HG03565 (cell line): Measurements from ENCODE around the gene PCSK5.

Source experiments
- ATAC-seq: cut with Tn5 transposase; IDR thresholded peaks from one replicate; pipeline ENCODE4 v1.9.1; 2021; ENCODE audit warnings: mild to moderate bottlenecking, moderate library complexity; ENCODE audit not compliant: unreplicated experiment

The PCSK5 gene

DNA sequence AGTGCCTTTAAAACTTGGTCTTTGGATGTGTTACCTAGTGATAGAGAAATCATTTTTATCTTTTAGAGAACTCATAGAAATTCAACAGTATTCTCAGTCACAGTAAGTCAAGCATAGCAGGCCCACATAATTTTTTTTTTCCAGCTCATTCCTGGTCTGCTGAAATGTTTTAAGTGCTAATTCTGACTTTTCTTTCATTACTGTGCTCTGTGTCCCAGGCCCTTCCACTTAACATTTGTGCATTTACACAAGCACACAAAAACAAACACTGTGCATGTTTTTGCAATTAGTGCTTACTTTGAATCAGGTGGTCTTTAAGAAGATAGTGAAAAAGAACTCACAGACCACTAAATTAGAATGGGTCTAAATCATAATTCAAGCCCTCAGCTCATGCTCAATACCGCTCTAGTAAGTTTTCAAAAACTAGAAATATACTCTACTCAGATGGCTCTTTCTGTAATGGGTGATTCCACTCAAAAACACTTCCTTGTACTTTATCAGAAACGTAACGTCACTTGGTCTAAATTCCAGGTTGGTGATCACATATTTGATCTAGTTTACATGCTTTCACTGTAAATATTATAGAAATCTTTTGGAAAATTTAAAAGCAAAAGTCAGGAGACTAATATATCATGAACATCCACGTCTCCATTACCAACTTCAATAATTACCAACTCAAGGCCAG, 107.8 kb downstream of the PCSK5 start:
- ATAC-seq, result no peak

DNA sequence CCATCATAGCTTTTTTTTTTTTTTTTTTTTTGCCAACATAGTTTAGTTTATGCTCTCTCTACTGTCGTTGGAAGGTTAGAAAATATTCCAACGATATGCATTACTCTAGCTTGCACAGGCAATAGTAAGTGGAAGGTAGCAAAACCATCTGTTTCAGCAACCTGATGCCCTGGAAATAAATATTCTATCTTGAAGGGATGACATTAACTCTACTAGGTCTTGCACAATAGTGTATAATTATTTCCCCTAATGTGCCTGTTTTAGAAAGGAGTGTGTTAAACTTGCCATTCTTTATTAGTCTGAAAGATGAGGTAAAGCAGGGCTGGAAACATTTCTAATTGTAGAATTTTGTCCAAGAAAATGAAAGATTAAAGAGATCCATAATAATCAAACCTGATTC, 111.0 kb downstream of the PCSK5 start:
- ATAC-seq, result no peak

DNA sequence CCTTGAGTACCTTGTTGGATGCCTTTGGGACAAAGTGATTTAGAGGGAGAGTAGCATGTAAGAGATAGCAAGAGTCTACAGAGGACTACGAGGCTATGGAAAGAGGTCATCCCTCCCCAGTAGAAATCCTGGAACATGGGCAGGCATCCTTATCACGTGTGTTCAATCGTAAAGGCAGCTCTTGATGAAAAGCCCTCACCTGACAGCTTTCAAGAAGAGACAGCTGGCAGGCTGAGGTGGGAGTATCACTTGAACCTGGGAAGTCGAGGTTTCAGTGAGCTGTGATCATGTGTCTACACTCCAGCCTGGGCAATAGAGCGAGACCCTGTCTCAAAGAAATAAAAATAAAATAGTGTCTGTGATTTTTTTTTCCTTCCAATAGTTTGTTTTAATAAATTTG, 112.6 kb downstream of the PCSK5 start:
- ATAC-seq, result no peak

DNA sequence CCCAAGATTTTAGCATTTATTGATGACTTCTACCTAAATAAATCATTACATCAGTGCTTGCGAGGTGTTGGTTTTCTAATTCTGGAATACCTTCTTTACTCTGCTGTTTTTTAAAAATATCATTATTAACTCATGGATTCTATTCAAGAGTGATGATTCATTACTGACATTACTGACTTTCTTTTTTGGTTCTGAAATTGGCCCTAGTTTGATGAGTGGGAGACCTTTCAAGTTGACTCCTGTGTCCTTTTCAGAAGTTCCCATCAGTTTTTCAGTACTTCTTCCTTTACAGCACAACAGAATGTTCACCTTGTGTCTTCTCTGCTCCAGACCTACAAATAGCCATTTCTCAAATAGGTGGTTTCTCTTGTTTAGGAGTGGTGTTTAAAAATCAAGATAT, 114.1 kb downstream of the PCSK5 start:
- peak; percentile 87 for ATAC-seq

DNA sequence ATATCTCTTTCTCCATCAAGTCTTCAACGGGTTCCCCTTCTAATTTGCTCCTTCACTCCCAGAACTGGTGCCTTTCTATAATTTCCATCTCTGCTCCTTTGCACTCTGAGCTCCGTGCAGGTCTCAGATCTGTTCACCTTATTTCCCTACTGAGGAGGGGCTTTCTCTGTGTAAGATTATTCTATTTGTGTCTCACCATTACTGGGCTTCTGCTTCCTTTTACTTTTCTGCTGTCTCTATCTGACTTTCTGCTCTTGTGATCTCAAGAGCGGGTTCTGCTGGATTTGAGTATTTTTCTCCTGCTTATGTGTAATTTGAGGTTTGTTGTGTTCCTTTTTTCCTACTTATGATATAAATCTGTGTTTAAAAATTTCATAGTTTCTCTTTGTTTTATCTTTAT, 117.5 kb downstream of the PCSK5 start:
- no peak for ATAC-seq

DNA sequence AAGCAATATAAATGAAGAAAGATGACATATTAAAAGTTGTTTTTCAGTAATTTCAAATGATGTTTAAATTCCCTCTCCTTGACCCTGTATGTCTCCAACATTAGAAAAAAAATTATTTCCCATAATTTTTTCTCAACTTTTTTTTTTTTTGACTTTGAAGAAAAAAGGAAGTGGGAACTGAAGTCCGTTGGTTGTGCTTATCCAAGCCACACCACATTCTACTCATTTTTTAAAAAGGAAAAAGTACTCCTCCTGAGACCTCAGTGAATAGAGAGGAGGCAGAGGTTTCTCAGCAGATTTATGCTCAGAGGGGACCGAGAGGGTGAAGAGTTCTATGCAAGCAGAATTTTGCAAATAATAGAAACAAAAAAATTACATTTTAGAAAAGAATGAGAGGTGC, 123.3 kb downstream of the PCSK5 start:
- ATAC-seq, result no peak

DNA sequence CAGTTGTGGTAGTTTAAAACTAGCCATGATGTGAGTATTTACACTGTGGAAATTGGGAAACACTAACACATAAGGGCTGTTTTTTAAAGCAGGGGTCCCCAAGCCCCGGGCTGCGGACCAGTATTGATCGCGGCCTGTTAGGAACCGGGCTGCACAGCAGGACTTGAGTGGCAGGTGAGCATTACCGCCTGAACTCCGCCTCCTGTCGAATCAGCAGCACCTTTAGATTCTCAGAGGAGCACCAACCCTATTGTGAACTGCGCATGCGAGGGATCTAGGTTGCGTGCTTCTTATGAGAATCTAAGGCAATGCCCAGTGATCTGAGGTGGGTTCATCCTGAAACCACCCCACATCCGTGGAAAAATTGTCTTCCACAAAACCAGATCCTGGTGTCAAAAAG, 127.8 kb downstream of the PCSK5 start:
- no peak for ATAC-seq

DNA sequence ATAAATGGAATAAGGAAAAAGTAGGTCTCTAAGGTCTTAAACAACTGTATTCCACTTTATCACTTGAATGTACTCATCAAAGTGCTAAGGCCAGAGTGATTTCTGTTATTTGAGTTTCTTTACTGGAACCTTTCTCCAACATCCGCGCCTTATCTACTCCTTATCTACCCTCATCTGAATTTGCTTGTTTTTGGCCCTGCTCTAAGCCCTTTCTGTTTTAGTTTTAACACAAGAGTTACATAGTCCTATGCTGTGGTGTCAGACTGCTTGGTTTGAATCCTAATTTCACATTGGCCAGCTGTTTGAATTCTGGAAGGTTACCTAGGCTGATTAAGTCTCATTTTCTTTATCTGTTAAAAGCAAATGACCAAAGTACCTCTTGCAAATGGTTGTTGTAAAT, 128.3 kb downstream of the PCSK5 start:
- ATAC-seq, result no peak

DNA sequence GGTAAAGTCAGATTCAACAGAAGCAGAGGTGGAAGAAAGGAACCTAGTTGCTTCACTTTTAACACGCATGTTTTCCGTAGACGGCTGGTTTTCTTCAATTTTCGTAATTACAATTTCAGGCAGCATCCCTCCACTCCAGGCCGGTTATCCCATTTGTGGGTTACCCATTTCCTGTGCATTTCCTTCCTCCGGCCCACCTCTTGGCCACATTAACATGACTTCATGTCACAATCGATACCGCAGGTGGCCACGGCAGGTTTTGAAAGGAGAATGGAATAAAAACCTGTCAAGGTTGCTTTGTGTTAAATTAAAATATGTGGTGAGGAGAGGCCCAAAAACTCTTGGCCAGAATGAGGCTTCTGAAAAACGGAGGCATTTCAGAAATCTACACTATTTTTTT, 130.2 kb downstream of the PCSK5 start:
- no peak for ATAC-seq

DNA sequence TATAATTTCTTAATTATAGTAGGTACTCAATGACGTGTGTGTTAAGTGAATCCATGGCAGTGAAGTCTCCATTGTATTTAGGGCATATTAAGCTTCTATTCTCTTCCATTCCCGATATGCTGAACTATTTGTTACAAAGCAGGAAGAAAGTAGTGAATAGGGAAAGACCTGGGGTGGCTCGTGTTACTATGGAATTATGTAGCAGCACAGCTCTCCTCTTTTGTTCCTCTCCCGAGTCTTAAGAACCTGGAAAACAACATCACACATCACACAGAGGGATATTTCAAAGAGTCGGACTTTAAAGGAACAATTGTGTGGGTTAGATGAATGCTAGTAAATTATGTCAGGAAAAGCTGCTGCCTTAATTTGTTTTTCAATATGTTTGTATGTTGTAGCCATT, 131.8 kb downstream of the PCSK5 start:
- no peak for ATAC-seq

DNA sequence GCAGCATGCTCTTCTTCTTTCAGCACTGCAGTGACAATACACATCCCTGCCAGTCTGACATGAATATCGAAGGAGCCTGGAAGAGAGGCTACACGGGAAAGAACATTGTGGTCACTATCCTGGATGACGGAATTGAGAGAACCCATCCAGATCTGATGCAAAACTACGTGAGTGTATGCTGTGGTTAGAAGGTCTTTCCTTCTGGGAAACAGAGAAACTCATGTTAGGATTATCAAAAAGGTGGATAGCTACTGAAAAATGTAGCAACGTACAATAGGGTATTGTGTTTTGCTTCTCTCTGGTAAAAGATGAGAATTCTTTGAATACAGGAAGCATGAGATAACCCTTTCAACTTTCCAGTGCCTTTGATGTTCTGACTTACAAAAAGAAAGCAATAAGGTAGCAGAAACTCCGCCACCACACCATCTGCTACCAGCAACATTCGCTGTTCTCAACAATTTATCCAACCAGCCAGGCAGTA, 133.3 kb downstream of the PCSK5 start:
- ATAC-seq, result no peak

DNA sequence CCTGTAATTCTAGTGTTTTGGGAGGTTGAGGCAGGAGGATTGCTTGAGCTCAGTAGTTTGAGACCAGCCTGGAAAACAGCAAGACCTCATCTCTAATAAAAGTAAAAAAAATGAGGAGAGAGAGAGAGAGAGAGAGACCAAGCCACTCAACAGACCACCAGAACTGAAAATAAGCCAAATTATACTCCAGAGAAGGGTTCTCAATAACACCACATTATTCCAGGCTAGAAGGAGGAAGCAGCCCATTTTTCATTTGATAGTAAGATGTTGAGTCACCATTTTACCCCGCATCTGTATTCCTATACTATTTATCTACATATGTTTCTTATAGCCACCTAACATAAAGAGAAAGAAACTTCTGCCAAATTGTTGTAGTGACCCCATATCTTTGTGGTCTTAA, 134.8 kb downstream of the PCSK5 start:
- no peak for ATAC-seq

DNA sequence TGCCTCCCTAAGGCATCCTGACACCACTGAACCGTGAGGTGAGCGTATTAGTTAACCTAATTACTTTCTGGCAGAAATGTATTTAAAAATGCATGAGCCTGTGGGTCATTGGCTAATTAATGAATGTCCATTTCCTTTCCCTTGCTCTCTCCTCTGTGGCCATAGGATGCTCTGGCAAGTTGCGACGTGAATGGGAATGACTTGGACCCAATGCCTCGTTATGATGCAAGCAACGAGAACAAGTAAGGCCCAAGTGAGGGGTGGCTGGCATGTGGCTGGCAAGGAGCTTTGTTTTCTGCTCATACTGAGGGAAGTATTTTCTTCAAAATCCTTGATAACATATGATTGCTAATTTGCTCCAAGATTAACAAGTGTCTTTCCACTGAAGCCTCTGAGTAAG, 136.3 kb downstream of the PCSK5 start:
- no peak for ATAC-seq

DNA sequence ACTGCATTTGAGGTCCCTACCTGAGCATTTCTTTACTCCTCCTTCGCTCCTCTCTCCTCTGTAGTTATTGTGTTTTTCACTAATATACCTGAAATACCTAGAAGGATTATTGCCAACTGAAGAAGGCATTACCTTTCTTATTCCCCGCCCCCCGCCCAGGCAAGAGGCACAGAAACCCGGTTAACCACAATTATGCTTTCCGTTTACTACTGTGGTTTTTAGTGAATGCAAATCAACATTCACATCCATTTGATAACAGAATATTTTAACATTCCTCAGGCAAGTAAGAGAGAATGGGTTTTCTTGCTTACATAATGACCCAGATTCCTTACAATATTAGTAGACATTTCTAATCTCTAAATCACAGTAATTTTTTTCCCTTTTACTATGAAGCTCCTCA, 136.9 kb downstream of the PCSK5 start:
- no peak for ATAC-seq

DNA sequence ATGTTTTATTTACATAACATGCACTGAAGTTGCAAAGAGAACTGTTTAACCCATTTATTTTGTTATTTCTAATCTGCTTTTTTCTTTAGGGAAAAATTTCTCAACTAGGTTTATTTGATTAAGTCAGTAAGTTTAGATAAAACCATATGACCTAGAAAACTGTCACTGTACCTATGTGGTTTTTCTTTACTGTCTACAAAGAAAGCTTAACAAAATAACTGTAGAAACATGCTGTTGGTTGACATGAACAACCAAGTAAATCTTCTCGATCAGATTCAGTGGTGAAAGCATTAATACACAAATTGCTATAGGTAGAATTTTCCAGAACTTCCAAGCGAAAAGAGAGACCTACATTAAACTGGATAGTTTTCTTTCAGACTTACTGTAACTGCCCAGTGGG, 137.4 kb downstream of the PCSK5 start:
- no peak for ATAC-seq

DNA sequence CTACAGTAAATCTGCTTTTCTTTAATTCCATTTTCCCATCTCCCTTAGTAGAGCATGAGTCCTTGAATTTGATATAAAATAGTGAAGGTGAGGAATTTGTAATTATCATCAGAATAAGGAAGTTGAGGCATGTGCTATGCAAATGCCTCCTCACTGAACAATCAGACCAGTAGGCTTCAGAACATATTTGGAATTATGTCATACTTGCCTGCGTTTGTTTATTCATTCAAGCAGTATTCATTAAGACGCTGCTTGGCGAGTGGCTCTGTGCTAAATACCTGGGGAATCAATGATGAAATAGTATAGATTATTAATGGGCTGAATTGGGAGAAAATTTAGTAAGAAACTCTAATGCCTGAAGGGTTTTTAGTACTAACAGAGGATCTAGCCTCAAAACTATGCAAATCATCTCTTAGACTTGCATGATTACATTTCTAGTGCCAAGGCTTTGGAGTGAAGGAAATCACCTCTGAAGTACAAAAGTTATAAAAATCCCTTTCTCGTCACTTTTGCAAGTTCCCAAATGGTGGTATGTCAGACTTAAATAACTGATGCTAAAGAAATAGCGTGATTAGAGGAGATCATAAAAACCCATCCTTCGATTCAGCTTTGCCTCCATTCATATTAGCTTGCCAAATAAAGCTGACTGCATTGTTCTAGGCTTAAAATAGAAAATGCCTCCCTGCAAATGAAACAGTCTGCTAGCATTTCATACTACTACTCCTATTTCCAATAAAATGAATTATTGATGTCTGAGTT, 141.7 kb downstream of the PCSK5 start:
- ATAC-seq, result no peak

DNA sequence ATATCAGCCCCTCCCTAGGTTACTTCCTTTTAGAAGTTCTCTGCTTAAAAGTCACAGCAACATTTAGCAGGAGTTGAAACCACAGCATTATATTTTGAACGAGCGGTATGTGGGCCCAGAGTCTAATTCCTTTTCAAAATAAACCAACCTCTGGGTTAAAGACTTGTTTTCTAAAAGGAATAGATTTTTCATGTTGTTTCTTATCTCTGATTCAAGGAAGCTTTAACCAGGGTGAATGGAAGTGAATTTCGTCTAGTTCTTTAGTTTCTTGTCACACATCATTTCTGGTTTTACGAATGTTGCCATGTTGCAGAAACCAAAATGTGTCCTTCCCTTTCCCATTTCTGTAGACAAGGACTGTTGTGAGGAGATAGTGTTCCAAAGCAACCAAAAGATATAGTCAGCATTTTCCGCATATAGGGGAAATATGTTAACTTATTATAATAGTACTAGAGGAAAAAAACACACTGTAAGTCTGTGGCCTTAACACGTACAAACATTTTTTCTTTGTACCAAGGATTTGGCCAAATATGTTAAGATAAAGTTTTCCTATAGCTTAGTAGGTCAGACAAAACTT, 142.4 kb downstream of the PCSK5 start:
- no peak for ATAC-seq

DNA sequence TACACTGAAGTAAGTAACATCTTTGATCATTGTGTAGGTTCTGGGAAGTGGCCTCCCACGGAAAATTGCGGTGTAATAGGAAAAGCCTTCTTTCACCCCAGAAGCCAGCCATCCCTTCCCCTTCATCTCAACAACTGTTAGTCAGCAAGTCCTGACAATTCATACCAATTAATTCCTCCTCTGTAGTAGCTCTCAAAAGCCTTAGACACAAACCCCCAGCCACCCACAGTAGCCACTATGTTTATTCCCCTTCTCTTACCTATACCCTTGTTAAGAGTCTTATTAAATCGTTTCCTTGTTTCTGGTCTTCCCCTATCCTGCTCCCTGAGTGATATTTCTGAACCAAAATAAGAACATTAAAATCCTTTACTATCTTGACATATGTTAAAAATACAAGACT, 143.6 kb downstream of the PCSK5 start:
- ATAC-seq, result no peak

DNA sequence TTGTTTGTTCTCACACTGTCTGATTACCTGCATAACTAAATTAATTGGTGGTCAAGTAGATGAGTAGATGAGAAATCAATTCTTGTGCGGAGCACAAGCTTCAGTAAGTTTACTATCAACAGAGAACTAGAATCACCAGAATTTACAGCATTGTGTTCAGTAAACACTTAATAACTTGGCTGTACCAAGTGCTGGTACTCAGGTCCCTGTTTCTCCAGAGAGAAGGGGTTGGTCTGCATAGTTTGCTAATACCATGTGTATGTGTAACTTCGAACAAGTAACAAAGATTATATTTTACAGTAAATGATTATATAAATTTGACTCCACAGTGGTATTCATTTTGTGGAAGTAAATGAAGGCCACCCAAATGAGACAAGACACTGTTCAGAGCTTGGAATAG, 146.3 kb downstream of the PCSK5 start:
- ATAC-seq, result no peak

DNA sequence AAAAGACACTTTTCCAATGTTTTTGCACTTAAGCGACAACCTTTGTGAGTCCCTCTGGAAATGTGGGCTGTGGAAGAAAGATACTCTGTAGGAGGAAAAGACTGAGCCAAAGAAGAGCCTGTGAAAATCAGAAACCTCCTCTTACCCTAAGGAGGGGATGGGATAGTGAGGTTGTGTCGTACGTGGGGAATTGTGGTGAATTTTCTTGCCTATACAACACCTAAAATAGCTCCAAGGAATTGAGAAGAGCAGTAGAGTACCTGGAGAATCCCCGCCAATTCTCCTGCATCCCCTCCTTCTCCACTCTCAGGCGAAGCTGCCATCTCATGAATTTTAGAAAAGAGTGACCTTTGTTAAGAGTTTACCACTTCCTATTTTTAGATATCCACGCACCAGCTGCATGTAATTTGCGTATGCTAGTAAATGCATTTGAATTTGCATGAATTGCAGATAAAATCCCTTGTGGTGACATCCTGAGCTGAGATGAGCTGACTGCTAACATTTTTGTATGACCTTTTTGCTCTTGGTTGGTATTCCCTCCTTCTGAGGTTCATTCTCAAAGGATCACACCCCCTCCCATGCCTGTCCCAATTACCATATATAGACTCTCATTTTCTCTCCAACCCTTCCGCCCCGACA, 147.2 kb downstream of the PCSK5 start:
- no peak for ATAC-seq

DNA sequence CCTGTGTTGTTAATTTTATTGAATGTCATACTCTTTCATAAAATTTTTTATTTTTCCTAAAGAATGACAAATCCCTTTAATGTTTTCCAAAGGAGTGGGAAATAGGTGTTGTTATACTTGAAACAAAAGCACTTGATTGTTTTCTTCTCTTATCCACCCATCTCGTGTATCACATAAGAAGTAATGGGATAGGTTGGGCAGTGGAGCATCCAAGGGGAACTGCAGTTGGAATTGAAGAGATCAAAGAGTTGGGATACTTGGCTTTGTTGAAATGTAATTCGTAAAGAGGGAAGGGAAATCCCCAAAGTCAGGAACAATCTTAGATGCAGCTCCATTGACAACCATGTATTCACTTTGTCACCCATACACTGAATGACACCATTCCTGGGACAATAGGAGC, 148.0 kb downstream of the PCSK5 start:
- ATAC-seq, result no peak
